DLD1 (cell line): Measurements from ENCODE around the gene BCL7A.
"Not testable (repeated sequence)": the region's sequence is repeated elsewhere in the genome, so short reads cannot be mapped to it uniquely, and the experiment has no call there.

Source experiments
- in situ Hi-C: cut with HindIII; loops from 2 replicates; pipeline ENCODE4 v1.10.0; 2017; ENCODE audit warnings: low sequenced_read_pairs

Gene BCL7A

DNA sequence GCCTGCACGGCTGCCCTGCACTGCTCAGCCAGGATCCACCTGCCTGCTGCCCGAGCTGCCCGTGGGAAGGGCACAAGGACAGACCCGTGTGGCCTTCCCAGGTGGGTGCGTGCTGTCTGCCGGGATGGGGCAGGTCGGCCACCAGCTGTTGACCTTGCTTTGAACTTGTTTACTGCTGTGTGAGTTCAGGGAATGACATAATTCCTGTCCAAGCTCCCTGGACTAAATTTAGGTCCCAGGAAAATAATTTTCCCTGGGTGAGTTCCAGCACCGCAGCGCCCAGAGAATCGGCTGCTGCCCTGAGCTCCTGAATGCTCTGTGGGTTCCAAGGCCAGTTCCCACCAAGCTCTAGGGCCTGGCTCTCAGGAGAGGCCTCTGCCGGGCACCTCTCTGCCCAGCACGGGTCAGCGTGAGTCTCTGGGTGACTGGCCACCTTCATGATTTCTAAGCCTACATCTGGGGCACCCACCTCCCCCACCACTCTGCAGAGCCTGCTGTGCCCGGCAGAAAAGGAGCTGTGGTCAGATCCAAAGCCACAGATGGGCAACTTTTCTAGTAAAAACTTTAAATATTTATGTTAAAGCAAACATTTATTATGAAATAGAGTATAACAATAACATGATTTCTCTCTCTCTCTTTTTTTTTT is 29.7 kb downstream of the BCL7A start:
- in situ Hi-C loops: no loop called here

DNA sequence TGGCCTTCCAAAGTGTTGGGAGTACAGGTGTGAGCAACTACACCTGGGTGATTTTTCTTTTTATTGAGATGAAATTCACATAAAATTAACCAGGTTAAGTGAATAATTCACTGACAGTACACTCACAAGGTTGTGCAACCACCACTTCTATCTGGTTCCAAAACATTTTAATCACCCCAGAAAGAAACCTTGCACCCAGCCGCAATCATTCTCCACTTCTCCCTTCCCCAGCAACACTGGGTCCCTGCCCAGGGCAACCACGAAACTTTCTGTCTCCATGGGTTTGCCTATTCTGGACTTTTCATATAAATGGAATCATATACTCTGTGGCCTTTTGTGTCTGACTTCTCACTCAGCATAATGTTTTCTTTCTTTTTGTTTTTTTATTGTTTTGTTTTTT is 30.6 kb downstream of the BCL7A start:
- in situ Hi-C loops: no loop called here

DNA sequence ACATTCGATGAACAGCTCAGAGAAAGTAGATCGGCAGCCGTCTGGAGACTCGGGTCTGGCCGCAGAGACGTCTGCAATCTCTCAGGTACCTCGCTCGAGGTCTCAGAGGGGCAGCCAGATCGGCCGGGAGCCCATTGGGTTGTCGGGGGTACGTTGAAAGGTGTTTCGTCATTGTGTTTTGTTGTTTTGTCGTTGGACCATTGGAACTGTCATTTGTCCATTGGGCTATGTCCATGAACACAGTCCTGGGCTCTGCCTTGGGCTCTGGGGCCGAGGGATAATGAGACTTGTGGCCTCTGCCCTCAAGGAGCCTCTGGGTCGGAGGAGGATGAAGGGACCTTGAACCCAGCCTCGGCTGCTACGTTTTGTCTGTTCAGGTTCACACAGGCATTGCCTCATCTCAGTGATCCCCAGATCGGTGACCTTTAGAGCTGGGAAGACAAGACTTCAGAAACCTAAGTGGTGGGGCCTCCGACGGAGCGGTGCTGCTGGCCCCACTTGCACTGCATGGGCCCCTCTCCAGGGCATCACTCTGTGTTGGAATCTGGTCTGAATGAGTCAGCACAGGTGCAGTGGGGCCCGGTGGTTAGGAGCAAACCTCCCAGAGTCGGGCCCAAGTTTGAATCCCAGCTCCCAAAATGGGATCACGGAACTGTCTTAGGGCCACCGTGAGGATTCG is 33.3 kb downstream of the BCL7A start:
- in situ Hi-C loops: no loop called here

DNA sequence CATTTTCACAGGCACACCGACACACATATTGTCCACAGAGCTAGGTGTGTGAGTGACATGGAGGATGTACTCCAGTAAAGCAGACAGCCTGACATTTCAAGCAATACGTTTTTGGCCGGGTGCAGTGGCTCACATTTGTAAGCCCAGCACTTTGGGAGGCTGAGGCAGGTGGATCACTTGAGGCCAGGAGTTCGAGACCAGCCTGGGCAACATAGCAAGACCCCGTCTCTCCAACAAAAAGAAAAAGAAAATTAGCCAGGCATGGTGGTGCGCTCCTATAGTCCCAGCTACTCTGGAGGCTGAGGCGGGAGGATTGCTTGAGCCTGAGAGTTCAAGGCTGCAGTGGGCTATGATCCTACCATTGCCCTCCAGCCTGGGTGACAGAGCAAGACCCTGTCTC is 34.7 kb downstream of the BCL7A start:
- in situ Hi-C loops: not testable (repeated sequence)

DNA sequence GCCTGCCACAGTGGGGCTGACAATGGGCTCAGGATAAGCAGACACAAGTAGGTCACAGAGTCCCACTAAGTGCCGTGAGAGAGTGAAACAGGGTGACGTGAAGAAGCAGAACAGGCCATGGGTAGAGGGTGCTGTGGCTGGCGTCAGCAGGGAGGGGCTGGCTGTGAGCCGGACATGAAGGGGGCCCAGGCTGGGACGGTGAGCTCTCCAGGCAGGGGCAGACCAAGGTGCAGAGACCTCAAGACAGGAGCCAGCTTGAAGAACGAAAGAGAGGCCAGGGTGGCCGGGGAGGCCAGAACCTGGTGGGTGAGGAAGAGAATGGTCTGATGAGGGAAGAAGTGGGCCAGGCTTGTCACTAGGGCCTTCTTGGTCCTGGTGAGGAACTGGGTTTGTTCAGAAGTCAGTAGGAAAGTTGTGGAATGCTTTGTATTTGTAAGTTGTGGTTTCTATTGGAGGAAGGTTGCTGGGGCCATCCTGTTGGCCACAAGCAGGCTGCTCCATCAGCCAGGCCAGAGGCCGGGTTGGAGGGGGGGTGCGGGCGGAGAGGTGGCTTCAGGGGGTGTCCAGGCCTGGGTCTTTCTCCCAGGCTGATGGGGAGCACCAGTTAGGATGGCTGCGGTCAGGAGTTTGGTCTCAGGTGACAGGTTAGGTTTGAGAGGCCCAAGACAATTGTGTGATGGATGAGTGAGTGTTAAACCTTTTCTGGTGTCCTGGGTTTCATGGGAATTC is 35.5 kb downstream of the BCL7A start:
- in situ Hi-C loops: no loop called here

DNA sequence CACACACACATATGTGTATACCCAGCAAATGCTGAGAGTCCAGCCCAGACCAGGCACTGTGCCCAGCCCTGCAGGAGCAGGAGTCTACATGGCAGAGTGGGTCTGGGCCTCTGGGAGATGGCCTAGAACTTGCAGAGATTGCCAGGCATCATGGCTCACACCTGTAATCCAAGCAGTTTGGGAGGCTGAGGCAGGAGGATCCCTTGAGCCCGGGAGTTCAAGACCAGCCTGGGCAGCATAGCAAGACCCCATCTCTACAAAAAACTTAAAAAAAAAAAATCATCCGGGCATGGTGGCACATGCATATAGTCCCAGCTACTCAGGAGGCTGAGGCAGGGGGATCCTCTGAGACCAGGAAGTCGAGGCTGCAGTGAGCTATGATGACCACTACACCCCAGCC is 36.1 kb downstream of the BCL7A start:
- in situ Hi-C loops: no loop called here

DNA sequence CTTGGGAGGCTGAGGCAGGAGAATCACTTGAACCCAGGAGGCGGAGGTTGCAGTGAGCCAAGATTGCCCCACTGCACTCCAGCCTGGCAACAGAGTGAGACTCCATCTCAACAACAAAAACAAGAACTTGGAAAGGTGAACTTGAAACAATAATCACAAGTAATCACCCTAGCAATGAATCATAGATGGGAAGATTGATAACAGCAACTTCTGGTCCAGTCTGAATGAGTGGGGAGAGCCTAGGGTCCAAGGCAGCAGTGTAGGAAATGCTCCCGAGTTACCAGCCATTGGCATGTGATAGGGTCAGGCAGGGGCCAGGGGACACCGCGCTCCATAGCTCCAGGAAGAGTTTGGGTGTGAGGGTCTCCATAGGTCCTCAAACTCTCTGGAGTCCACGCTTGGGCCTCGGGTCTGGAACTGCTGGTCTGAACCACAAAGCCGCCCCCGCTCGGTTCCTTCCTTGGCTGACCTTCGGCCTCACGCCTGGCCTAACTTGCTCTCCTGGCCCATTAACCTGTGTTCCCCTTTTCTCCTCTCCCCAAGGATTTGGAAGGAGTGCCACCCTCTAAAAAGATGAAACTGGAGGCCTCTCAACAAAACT is 37.0 kb downstream of the BCL7A start:
- in situ Hi-C loops: no loop called here

DNA sequence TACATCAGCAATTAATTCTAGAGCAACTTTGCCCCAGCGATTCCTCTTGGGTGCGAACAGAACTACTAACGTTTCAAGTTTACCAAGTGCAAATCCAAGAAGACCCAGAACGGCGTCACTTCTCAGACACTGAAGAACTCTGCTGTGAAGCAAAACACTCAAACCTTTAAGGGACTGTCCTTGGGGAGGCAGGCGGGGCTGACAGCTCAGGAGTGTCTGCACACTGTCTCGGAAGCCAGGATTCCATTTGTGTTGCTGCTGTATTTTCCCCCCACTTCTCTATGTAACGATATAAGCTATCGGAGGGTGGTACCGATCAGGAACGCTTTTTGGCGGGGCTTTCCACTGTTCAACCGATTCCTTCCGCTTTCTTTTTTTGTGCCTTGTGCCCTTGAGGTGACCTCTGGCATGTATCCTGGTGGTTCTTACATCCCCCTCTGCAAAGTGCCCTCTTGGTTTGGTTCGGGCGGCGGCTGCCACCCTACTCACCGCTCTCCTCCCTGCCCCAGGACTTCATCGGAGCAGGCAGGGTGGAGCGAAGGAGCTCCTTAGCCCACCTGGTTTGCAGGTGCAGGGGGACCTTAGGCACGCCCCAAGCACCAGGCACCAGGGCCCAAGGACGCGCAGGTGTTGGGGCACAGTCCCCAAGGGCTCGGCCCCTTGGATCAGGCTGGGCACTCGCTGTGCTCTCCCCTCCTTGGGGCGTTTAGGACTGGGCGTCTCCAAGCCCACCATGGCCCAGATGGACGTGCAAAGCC is 37.7 kb downstream of the BCL7A start:
- in situ Hi-C loops: no loop called here

DNA sequence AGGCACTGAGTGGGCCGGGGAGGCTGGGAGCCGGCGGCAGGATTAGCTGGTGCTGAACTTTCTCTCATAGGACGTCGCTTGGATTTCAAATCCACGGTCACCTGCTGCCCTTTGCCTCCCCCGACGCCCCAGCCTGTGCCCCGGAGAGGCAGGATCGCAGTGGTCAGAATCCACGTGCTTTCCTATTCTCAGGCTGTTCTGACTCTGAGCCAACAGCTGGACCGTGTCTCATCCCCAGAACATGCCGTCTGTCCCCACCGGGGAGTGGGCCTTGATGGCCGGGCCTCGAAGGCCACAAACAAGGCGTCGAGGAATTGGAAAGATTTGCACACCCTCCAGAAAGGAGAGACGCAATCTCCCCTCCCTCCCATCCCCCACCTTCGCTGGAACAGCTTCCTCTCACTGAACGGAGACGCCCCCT is 38.4 kb downstream of the BCL7A start:
- in situ Hi-C loops: no loop called here

DNA sequence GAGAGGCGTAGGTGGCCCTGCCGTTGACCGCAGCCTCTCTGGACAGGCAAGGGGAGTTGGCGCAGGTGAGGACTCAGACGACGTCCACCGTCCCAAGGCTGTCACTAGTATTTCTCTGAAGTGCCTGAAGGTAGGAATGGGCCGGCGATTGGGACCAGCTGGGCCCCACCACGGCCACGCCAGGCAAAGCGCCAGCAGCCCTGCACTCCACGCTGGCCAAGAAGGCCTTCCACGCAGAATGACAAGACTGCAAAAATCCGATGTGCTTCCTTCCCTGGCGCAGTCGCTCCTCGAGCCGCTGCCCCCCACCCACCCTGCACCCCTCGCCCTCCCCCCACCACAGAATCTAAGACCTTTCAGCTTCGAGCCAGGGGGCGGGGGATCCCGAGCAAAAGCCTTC is 39.6 kb downstream of the BCL7A start:
- in situ Hi-C loops: no loop called here

DNA sequence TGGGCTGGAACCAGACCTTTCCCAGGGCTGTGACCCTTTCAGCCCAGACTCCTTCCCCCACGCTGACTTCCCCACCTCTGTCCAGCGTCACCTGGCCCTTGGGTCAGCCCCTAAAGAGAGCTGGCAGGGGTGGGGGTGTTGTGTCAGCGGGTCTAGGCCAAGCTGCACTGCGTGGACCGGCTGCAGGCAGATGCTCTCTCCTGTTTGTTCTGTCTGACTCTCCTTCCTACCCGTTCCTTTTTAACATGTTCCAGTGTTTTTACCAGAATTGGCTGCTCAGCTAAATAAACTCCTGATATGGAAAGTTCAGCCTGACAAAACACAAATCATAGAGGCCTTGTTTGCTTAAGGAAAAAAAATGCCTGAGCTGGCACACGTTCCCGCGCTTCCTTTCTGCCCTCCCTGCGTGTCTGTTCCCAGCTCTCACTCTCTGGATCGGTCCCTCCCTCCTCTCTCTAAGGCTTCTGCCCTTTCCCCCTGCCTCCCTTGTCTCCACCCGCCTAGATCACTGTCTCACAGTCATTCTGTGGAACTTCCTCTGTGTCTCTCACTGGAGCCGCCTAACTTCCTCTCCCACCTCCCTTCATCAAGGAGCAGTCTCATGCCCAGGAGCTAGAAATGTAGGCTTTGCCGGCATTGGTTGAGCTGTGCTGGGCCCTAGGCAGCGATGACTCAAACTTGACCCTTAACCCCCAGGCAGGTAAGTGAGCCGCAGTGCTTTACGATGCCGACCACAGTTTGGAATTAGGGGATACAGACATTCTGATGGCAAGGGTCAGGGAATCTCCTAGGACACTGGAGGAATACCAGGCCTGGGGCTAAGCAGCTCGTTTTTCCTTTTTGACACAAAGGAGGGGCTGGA is 41.4 kb downstream of the BCL7A start:
- in situ Hi-C loops: no loop called here

DNA sequence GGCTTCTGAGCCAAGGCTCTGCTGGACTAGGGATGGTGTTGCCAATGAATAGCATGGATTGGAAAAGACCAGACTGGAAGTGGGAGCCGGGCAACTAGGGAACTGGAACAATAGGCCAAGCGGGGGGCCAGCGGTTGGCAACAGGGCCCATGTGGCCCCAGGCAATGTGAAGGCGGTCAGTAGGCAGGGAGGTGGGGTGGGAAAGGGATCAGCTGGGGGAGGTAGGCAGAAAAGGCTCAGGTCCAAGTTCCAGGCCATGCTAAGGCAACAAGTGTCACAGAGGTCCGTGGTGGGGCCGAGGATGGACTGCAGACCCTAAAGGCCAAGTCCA is 42.0 kb downstream of the BCL7A start:
- in situ Hi-C loops: no loop called here

DNA sequence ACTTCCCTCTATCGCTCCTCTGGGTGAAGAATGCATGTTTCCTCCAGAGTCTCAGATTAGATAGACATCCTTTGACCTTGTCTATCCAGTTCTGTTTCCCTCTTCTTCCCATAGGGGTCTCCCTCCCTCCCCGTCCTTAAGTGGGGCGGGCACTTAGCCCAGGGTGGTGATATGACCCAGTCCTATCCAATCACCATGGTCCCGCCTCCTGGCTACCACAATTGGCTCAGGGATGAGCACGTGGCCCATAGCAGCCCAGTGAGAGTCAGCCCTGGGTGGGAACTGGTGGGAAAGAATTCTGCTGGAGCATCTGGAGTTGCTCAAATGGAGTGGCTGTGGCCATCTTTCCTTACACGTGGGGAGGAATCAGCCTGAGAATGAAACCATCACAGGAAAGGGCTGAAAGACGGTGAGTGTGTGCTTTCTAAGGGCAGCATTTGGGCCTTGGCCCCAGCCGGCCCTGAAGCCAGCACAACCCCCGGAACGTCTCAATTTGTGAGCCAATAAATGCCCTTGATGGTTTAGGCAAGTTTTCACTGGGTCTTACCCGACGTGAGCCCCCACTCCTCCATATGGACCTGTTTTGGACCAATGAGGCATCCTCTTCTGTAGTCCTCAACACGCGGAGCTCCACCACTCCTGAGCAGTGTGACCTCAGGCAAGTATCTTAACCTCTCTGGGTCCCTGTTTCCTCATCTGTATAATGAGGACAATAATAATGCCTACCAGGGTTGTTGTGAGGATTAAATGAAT is 42.5 kb downstream of the BCL7A start:
- in situ Hi-C loops: no loop called here

DNA sequence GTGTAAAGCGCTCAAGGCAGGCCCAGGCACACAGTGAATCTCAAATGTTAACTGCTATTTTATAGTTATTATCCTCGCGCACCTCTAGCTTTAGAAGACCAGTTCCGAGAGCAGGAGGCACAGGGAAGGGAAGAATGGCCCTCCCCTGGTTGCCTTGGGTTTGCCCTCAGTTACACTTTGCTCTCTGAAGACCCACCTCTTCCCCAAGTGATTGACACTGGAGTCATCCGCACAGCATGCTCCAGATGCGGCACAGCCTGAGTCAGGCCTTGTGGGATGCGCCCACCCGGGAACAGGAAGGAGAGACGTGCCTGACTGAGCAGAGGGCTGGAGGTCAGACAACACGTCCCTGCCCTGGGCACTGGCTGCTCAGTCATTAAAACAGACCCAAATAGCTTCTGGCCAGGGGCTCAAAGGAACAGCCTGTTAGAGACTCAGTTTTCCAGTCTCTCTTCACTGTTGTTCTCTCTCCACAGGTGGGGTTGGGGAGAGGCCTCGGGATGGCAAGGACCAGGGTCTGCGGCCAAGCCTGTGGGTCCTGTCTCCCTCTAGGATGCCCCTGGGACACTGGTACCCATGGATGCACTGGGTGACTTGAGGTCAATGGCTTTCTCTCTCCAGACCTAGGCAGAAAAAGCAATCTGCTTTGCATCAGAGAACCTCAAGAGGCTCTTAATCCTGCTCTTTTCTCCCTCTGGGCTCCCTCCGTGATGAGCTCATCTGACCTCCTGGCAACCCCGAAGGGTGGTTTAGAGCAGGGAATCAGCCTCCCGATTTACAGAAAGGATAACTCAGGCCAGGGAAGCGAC is 43.3 kb downstream of the BCL7A start:
- in situ Hi-C loops: no loop called here

DNA sequence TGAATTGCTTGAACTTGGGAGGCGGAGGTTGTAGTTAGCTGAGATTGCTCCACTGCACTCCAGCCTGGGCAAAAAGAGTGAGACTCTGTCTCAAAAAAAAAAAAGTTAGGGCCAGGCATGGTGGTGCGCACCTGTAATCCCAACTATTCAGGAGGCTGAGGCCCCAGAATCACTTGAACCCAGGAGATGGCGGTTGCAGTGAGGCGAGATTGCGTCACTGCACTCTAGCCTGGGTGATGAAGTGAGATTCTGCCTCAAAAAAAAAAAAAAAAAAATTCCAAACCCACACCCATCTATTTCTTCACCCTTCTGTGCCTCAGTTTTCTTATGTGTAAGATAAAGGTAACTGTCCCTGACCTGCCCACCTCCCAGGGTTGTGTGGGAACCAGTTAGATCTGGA is 45.9 kb downstream of the BCL7A start:
- in situ Hi-C loops: no loop called here

DNA sequence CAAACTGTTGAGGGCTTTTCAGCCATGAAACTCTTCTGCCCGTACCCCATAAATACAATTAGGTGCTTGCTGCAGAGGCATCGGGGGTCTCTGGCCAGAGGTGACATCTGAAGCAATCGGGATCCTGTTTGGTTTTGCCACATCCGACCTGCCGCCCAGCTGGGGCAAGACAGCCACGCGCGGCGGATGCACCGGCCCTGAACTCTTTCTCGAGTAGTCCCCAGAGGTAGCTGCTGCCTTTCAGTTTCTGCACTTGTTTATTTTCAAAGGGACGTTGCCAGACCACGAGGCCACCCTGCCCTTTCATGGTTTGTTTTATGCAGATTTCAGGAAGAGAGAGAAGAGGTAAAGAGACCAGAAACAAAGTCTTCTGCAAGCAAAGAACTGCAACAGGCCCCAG is 46.3 kb downstream of the BCL7A start:
- in situ Hi-C loops: no loop called here

DNA sequence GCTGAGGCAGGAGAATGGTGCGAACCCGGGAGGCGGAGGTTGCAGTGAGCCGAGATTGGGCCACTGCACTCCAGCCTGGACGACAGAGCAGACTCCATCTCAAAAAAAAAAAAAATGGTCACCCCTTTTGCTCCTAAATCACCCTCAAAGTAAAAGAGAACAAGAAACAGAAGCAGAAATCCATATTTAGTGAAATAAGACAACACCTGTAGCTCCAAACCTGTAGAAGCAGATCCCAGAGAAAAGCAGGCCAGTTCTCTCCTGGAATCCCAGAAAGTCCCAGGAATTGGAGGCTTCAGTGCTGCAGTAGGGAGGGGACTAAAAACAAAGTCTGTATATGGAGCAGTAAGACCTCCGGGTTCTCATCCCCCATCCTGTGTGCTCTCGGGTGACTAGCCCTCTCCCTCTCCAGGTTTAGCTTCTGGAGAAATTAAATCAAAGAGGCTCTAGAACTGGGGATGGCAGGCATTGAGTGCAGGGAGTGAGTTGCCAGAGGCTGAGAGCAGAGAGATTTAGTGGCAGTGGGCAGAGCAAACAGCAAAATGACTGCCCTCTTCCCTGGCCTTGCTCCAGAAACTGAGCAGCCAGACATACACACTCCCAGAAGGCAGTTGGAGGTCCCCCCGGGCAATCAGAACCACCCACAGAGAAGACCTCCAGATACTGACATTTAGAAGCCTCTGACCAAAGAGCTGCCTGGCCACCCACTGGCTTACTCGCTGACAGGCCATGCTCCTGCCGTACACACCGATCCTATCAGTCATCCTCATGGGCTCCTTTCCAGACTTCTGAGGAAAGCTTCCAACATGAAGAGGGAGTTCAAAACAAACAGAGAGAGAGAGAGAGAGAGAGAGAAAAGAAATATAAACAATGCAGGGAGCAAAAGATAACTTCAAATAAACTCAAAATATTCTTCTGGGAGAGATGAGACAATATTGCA is 50.6 kb downstream of the BCL7A start:
- in situ Hi-C loops: no loop called here

DNA sequence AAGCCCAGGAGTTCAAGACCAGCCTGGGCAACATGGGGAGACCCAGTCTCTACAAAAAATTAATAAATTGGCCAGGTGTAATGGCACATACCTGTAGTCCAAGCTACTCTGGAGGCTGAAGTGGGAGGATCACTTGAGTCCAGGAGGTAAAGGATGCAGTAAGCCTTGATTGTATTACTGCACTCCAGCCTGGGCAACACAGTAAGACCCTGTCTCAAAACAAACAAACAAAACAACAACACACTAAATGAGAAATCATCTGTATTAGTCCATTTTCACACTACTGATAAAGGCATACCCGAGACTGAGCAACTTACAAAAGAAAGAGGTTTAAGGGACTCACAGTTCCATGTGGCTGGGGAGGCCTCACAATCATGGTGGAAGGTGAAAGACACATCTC is 52.1 kb downstream of the BCL7A start:
- in situ Hi-C loops: no loop called here
